GM13976 (cell line): ENCODE measurements around the gene TAF12.
"Not testable (repeated sequence)": the region's sequence is repeated elsewhere in the genome, so short reads cannot be mapped to it uniquely, and the experiment has no call there.

Source experiments
- DNase-seq: peaks from one replicate; pipeline ENCODE4 v3.0.0; 2012; ENCODE audit warnings: low spot score
- in situ Hi-C: fragments of 300-500 bp; cut with MboI; formaldehyde crosslinking; loops from one replicate; pipeline ENCODE4 v1.12.0; 2022; ENCODE audit warnings: low sequenced_read_pairs, mixed read lengths, inconsistent platforms; ENCODE audit not compliant: unreplicated experiment
- TF ChIP-seq, protein P1 (sequence below): IDR thresholded peaks from 2 replicates; pipeline ENCODE4 v1.5.1; 2012; ENCODE audit warnings: borderline replicate concordance, mild to moderate bottlenecking; ENCODE audit not compliant: insufficient read depth; ENCODE audit errors: extremely low read depth, missing control alignments, control extremely low read depth

TAF12 gene

DNA sequence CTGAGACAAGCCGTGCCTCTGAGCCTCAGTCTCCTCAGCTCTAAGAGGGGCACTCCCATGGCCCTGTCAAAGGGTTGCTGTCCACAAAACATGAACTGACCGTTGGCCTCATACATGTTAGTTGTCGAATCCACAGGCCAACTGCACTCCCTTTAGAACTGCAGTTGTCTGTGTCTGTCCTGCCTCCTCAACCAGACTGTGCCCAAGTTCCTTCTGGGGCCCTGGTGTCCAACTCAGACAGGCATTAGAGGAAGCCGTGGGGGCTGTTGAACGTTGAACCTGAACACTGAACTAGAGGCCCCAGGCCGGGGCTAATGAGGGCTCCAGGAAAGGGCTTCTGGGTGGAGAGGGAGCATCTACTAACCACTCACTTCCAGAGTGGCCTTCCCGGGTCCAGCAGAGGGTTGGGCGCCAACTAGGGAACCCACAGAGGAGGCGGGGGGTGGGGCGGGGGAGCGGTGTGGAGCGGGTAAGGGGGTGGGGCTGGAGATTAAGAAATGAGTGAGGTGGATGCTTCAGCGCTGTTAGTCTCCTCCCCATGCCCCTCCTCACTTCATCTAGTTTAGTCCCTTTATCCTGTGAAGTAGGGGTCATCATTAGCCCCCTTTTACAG, 51.1 kb downstream of the TAF12 start, which contains the start of gene RAB42:
Gene RAB42 (plus strand): TSS at position 558 of the 613 bp plus-strand sequence. CDS start 247 bp downstream, outside the sequence.
- in situ Hi-C loops, result no loop called here
- DNase-seq, result peak; percentile 52

DNA sequence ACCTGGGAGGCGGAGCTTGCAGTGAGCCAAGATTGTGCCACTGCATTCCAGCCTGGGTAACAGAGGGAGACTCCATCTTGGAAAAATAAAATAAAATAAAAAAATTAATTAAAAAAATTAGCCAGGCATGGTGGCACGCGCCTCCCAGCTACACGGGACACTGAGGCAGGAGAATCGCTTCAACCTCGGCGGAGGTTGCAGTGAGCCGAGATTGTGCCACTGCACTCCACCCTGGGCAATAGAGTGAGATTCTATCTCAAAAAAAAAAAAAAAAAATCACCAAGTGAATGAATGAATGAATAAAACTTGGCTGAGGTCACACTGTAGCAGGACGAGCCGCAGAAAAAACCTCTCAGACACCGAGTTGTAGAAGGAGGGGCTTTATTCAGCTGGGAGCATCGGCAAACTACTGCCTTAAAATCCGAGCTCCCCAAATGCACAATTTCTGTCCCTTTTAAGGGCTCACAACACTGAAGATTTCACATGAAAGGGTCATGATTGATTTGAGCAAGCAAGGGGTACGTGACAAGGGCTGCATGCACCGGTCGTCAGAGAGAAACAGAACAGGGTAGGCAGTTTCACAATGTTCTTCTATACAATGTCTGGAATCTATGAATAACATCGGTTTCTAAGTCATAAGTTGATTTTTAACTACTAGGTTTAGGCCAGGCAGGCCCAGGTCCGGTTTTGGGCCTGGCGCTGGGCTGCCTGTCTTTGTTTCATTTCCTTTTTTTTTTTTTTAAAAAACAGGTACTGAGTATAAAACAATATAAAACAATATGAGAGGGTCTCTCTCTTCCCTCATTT, 56.1 kb downstream of the TAF12 start:
- DNase-seq, in situ Hi-C loops: not testable (repeated sequence)

More for the DNA sequence above, 51.1 kb downstream of the TAF12 start, which contains the start of gene RAB42:
- TF ChIP-seq, protein P1, sequence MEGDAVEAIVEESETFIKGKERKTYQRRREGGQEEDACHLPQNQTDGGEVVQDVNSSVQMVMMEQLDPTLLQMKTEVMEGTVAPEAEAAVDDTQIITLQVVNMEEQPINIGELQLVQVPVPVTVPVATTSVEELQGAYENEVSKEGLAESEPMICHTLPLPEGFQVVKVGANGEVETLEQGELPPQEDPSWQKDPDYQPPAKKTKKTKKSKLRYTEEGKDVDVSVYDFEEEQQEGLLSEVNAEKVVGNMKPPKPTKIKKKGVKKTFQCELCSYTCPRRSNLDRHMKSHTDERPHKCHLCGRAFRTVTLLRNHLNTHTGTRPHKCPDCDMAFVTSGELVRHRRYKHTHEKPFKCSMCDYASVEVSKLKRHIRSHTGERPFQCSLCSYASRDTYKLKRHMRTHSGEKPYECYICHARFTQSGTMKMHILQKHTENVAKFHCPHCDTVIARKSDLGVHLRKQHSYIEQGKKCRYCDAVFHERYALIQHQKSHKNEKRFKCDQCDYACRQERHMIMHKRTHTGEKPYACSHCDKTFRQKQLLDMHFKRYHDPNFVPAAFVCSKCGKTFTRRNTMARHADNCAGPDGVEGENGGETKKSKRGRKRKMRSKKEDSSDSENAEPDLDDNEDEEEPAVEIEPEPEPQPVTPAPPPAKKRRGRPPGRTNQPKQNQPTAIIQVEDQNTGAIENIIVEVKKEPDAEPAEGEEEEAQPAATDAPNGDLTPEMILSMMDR, result no peak

DNA sequence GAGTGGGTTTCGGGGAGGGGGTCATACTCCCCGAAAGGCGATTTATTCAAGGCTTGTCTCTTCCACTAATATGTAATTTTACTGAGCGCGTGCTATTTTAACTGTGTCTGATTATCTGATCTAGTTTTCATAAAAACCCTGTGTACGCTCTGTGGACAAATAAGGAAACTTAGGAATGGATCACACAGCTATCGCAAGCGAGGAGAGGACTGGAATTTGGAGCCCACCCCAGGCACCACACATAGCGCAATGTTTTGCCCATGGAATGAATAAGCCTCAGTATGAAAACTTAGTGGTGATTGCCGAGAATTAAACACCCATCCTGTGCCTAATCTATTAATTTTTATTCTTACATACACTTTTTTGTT, 60.6 kb downstream of the TAF12 start:
- TF ChIP-seq, protein P1, result no peak
- DNase-seq, result no peak
- in situ Hi-C loops, result no loop called here

DNA sequence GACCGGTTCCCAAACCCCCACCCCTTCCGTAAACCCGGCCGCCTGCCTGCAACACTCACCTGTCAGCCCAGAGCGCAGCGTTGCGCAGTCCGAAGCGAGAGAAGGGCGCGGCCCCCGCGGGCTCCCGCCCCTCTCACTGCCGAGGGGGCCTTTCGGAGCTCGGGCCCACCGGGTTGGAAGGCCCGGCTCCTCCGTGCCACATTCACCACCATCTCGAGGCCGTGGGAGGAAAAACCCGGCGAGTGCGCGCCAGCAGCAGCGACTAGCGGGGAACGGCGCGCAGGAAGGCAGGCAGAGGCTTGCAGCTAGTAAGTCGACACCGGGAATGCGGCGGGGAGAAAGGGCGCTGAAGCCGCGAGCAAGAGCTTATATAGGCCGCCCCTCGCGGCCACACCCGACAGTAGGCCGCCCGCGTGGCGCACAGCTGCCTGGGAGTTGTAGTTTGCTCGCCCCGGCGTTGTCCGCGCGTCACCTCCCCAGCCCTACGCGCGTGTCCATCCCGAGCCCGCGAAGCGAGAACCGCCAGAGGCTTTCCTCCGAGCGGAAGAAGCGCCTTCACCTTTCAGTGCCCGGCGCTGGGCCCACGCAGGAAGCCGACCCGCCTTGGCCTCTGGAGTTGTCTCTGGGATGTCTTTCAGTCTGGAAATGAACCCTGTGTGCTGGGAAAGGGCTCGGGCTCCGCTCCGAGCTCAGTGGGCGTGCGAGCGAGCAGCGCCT, 61.2 kb downstream of the TAF12 start:
- in situ Hi-C loops, result no loop called here
- peak; percentile 98 for DNase-seq
- TF ChIP-seq, protein P1, result no peak

DNA sequence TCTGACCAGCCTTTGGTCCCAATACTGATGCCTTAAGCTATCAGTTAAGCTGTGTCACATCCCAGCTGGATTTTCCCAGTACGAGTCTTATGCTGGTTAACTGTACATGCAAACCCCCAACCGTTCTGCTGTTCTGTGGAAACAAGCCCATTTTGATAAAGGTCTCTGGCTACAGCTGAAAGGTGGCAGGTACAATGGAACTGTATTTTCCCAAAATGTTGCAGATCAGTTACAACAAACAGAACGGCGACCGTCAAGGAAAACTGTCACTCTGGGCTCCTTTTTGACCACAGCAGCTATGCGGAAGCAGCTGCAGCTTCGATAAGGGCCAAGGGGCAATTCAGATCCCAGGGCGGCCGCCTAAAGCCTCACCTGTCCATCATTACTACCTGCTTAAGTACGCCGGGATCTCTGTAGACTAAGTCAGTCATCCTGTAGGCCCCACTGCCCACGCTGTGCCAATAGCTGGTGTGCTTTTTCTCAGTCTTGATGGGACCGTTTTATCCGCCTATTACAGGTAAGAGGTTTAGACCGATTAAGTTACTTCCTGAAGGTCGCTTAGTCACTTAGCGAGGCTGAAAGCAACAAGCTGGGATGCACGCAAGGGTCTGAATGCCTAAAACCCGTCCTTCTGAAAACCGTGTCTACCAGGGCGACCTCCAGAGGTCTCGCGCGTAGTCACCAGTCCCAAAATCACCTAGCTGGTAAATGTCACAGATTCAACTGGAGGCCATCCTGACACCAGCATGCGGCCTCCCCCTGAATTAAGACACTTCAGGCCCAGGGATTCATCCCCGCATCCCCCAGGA, 61.9 kb downstream of the TAF12 start:
- DNase-seq, result peak; percentile 65
- TF ChIP-seq, protein P1, result peak; percentile 31
- in situ Hi-C loops, result no loop called here

GRCh38 chr1:28579401-28579800, 63.5 kb downstream of the TAF12 start:
- in situ Hi-C loops, result no loop called here
- DNase-seq, result no peak
- TF ChIP-seq, protein P1, result no peak
